ENCODE data around the gene ARAP2.

ARAP2 gene

DNA sequence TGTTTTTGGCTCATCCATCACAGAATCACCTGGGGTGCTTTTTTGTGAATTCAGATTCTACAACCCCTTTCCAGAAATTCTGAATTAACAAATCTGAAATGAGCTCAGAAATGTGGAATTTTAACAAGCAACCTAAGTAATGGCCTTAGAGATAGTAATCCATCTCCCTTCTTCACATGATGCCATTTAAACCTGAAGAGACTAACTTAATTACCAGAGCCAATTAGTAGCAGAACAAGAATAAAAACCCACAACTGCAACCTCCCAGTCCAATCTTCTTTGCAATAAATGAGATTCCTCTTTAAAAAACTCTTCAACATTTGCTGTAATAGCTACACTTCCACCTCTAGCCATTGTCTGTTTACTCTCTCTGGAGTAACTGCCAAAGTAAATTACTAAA lies 69.7 kb downstream of the ARAP2 start:
- no peak overlapping the region for H3K4me3 ChIP-seq (replicated peaks; ENCODE audit: low read depth, low read length)
- TF ChIP-seq CTCF (IDR thresholded peaks at IDR 0.05; ENCODE audit: low read length, missing control alignments), result no peak
- no peak for DNase-seq (ENCODE audit: low read depth)

- no peak overlapping the region for H3K4me3 ChIP-seq (replicated peaks; ENCODE audit: low read depth, low read length)
- DNase-seq (ENCODE audit: low read depth), result no peak
- TF ChIP-seq CTCF (IDR thresholded peaks at IDR 0.05; ENCODE audit: low read length, missing control alignments), result no peak
Observed at GRCh38 chr4:36173905-36174304, 70.4 kb downstream of the ARAP2 start.

DNA sequence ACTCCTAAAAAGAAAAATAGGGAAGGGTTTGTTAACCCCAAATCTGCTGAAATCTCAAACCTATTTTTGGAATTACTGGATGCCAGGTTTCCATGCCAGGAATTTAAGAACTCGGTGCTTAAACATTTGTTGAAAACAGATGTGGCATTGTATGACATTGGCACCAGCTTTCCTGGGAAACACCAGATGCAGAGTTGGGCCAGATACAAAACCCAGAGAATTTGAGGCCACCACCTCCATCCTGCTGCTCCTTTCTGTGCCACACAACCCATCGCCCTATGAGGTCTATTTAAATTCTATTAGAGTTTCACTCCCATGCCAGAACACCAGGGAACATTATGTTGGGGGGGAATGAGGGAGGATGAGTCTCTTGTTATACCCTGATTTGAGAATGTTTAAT lies 71.7 kb downstream of the ARAP2 start:
- DNase-seq (ENCODE audit: low read depth), result no peak
- no peak overlapping the region for H3K4me3 ChIP-seq (replicated peaks; ENCODE audit: low read depth, low read length)
- no peak for TF ChIP-seq CTCF (IDR thresholded peaks at IDR 0.05; ENCODE audit: low read length, missing control alignments)

DNA sequence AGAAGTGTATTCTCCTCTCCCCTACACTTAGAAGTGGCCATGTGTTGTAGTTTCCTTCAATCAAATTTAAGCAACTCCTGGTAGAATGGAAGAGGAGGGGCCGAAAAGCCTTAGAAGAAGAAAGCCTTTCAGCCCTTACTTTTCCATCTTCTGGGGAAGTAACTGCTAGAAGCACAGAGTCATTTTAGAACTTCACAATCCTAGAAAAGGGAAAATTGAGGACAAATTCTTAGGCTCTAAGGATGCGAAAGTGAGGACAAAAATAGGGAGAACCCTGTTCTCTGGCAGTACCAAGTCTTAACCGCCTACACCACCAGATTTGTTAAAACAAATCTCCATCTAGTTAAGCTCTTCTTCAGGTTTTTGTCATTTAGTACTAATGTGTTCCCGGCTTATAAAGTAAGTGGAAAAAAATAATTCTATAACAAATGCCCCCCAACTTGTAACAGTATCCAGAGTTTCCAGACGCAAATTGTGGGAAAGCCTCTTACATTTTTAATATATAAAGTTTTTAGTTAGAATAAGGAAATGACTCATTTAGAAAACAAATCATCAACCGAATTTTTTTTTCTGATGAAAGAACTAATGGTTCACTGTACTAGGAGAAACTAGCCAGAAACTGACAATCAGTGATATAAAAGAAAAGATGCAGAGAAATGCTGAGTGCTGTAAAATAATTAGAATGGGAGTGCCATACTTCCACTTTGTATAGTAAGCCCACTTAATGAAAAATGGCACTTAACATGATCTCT lies 76.0 kb downstream of the ARAP2 start:
- no peak overlapping the region for H3K4me3 ChIP-seq (replicated peaks; ENCODE audit: low read depth, low read length)
- DNase-seq (ENCODE audit: low read depth), result peak; percentile 10
- no peak for TF ChIP-seq CTCF (IDR thresholded peaks at IDR 0.05; ENCODE audit: low read length, missing control alignments)

GRCh38 chr4:36165631-36166005 lies 78.7 kb downstream of the ARAP2 start:
- no peak for TF ChIP-seq CTCF (IDR thresholded peaks at IDR 0.05; ENCODE audit: low read length, missing control alignments)
- peak; percentile 14 for DNase-seq (ENCODE audit: low read depth)
- H3K4me3 ChIP-seq (replicated peaks; ENCODE audit: low read depth, low read length), result no peak overlapping the region

- TF ChIP-seq CTCF (IDR thresholded peaks at IDR 0.05; ENCODE audit: low read length, missing control alignments), result no peak
- peak; percentile 40 for DNase-seq (ENCODE audit: low read depth)
- H3K4me3 ChIP-seq (replicated peaks; ENCODE audit: low read depth, low read length), result no peak overlapping the region
Observed at GRCh38 chr4:36164900-36165630, 79.2 kb downstream of the ARAP2 start.
